Prostate gland (tissue), 2 donors: Measurements from ENCODE around the gene CIAPIN1. TPM values are rescaled to one million over a fixed set of nuclear protein-coding genes. Genes with fewer than 3 reads are reported as not detected.

ENCODE experiments used
- DNase-seq: peaks from one replicate; pipeline ENCODE4 v3.0.0-alpha.2; 2019; ENCODE audit warnings: low spot score
- H3K27ac ChIP-seq, 2 donors: fragments of 200-600 bp; sonication (generic); 2 replicates each; pipeline ENCODE4 v1.5.1; 2017 to 2019
- H3K27me3 ChIP-seq: fragments of 200-600 bp; sonication (generic); replicated peaks from 2 replicates; pipeline ENCODE4 v1.5.1; 2019; ENCODE audit not compliant: insufficient read depth
- H3K36me3 ChIP-seq, 2 donors: fragments of 200-600 bp; sonication (generic); 1 replicate in 1 of 2; 2 replicates in 1 of 2; pipeline versions ENCODE4 v1.5.1 to v1.8.1; 2017 to 2019
- H3K4me1 ChIP-seq: fragments of 200-600 bp; sonication (generic); replicated peaks from 2 replicates; pipeline ENCODE4 v1.5.1; 2019
- H3K4me3 ChIP-seq, 2 donors: fragments of 200-600 bp; sonication (generic); 2 replicates each; pipeline ENCODE4 v1.5.1; 2017 to 2019
- H3K9me3 ChIP-seq: fragments of 200-600 bp; sonication (generic); 2 replicates; pipeline ENCODE4 v1.5.1; 2017
- CTCF ChIP-seq, 4 experiments: fragments of 200-600 bp in 2 of 4; fragments of 450-650 bp in 2 of 4; sonication (generic) in 2 of 4; IDR thresholded peaks; 1 replicate in 3 of 4; 2 replicates in 1 of 4; pipeline ENCODE4 v1.5.1; 2016 to 2019; ENCODE audit warnings: antibody characterized with exemption in 4 of 4, mild to moderate bottlenecking in 2 of 4, moderate library complexity in 2 of 4
- POLR2A ChIP-seq: fragments of 450-650 bp; IDR thresholded peaks from one replicate; pipeline ENCODE4 v1.6.1; 2016; ENCODE audit warnings: antibody characterized with exemption, mild to moderate bottlenecking
- POLR2AphosphoS5 ChIP-seq: sonication (generic); formaldehyde crosslinking; IDR thresholded peaks from one replicate; pipeline ENCODE4 v1.6.1; 2017; ENCODE audit warnings: antibody characterized with exemption
- WGBS: methylation state at CpG from one replicate; pipeline ENCODE4 v1.1.5; 2018; 5-methylcytosine and 5-hydroxymethylcytosine counted together
- intact Hi-C: fragments of 100-400 bp; cut with DNase I; formaldehyde crosslinking; loops from one replicate; pipeline ENCODE4 v1.14.2; 2022
- total RNA-seq, 2 donors: library from RNA; depleted of rRNA; stranded (reverse); fragments of >200 nt; gene quantifications; one replicate each; pipeline ENCODE4 v1.1.0, GENCODE V29; 2016

The CIAPIN1 gene
- total RNA-seq, 2 donors from 2014 or later = 20.1 to 40.3 TPM

GRCh38 chr16:57411362-57411976, 35.7 kb downstream of the CIAPIN1 start:
- Histone ChIP-seq H3K4me1 (no peaks in the 10 kb centered on the region), H3K36me3 (no peaks in the 10 kb centered on the region), H3K9me3 (no peaks in the 10 kb centered on the region), H3K27ac (no peak overlapping the region), H3K4me3 (no peak overlapping the region), H3K27me3 (no peaks in the 10 kb centered on the region)
- intact Hi-C loops = loop anchor here (10.0 kb wide), 1 partner anchor 227 kb away; the partner anchor contains the start of genes PSME3IP1 and RSPRY1
- WGBS = 64% methylated on average over 12 of the region's 12 CpGs
- DNase-seq = no peak
- TF ChIP-seq POLR2A (no peak), CTCF (IDR thresholded peaks at IDR 0.05) (no peak), POLR2AphosphoS5 (no peak)

- H3K9me3 ChIP-seq = no peaks in the 10 kb centered on the region
- no peak for TF ChIP-seq CTCF (IDR thresholded peaks at IDR 0.05)
- TF ChIP-seq POLR2AphosphoS5 = no peak
- TF ChIP-seq POLR2A = no peak
- H3K27me3 ChIP-seq = no peaks in the 10 kb centered on the region
- intact Hi-C loops = loop anchor here (10.0 kb wide), 1 partner anchor 225 kb away; the partner anchor contains the start of genes PSME3IP1 and RSPRY1
- DNase-seq = no peak
- H3K4me1 ChIP-seq = no peaks in the 10 kb centered on the region
- no peak overlapping the region for H3K4me3 ChIP-seq
- H3K36me3 ChIP-seq = no peaks in the 10 kb centered on the region
- 45% methylated on average over 14 of the region's 14 CpGs for WGBS
- H3K27ac ChIP-seq = peak overlapping the region in 1 of 2 donors; percentile 33
Observed at GRCh38 chr16:57409870-57410587, 37.2 kb downstream of the CIAPIN1 start.

- Histone ChIP-seq H3K36me3 (no peaks in the 10 kb centered on the region), H3K4me1 (no peaks in the 10 kb centered on the region), H3K27me3 (no peaks in the 10 kb centered on the region), H3K27ac (peak overlapping the region in 1 of 2 donors; percentile 33), H3K9me3 (no peaks in the 10 kb centered on the region), H3K4me3 (no peak overlapping the region)
- intact Hi-C loops = no loop called here
- TF ChIP-seq POLR2AphosphoS5 = no peak
- TF ChIP-seq CTCF (IDR thresholded peaks at IDR 0.05) = no peak
- no peak for TF ChIP-seq POLR2A
- WGBS = 70% methylated on average over 5 of the region's 5 CpGs
- no peak for DNase-seq
Observed at GRCh38 chr16:57409065-57409464, 38.1 kb downstream of the CIAPIN1 start.

GRCh38 chr16:57407521-57408353, 39.4 kb downstream of the CIAPIN1 start:
- Histone ChIP-seq H3K4me1 (no peaks in the 10 kb centered on the region), H3K27me3 (no peaks in the 10 kb centered on the region), H3K36me3 (no peaks in the 10 kb centered on the region), H3K9me3 (no peaks in the 10 kb centered on the region), H3K27ac (no peak overlapping the region), H3K4me3 (no peak overlapping the region)
- WGBS = 93% methylated on average over 5 of the region's 5 CpGs
- DNase-seq = no peak
- intact Hi-C loops = no loop called here
- no peak for TF ChIP-seq POLR2A
- no peak for TF ChIP-seq POLR2AphosphoS5
- no peak for TF ChIP-seq CTCF (IDR thresholded peaks at IDR 0.05)
